Liver (tissue), 3 donors: Measurements from ENCODE around the gene CLDN14.

ENCODE experiments used
- CTCF ChIP-seq: fragments of 150-350 bp; IDR thresholded peaks from 2 replicates; pipeline ENCODE4 v1.5.1; 2017; ENCODE audit warnings: improper control_type of control experiment, low read depth, low read length; ENCODE audit not compliant: missing input control
- FOXA1 ChIP-seq: IDR thresholded peaks from 2 replicates; pipeline ENCODE4 v1.6.1; 2016; ENCODE audit warnings: antibody characterized with exemption
- GABPA ChIP-seq, 2 donors: IDR thresholded peaks in 1 of 2; conservative IDR thresholded peaks in 1 of 2; 2 replicates each; pipeline ENCODE4 v1.6.1; 2016; ENCODE audit warnings: antibody characterized with exemption in 2 of 2, mild to moderate bottlenecking in 1 of 2, moderate library complexity in 1 of 2
- HNF4A ChIP-seq, 2 donors: conservative IDR thresholded peaks; 2 replicates each; pipeline ENCODE4 v1.6.1; 2016; ENCODE audit warnings: antibody characterized with exemption in 2 of 2, mild to moderate bottlenecking in 2 of 2
- HNF4G ChIP-seq: IDR thresholded peaks from 2 replicates; pipeline ENCODE4 v1.6.1; 2016; ENCODE audit warnings: antibody characterized with exemption
- JUND ChIP-seq, 2 donors: IDR thresholded peaks; 2 replicates each; pipeline ENCODE4 v1.6.1; 2016; ENCODE audit warnings: antibody characterized with exemption in 2 of 2
- MAX ChIP-seq: IDR thresholded peaks from 2 replicates; pipeline ENCODE4 v1.6.1; 2016; ENCODE audit warnings: antibody characterized with exemption
- NR2F2 ChIP-seq: IDR thresholded peaks from 2 replicates; pipeline ENCODE4 v1.6.1; 2016; ENCODE audit warnings: antibody characterized with exemption
- RAD21 ChIP-seq, 2 donors: IDR thresholded peaks; 2 replicates each; pipeline ENCODE4 v1.6.1; 2016; ENCODE audit warnings: antibody characterized with exemption in 2 of 2, mild to moderate bottlenecking in 2 of 2
- SP1 ChIP-seq: IDR thresholded peaks from 2 replicates; pipeline ENCODE4 v1.6.1; 2018; ENCODE audit warnings: antibody characterized with exemption, mild to moderate bottlenecking
- YY1 ChIP-seq: IDR thresholded peaks from 2 replicates; pipeline ENCODE4 v1.6.1; 2016; ENCODE audit warnings: antibody characterized with exemption, mild to moderate bottlenecking
- TF ChIP-seq, protein P1 (sequence below): IDR thresholded peaks from 2 replicates; pipeline ENCODE4 v1.6.1; 2016; ENCODE audit warnings: antibody characterized with exemption, mild to moderate bottlenecking
- donor health status: healthy.
- donor health status: healthy.

DNA sequence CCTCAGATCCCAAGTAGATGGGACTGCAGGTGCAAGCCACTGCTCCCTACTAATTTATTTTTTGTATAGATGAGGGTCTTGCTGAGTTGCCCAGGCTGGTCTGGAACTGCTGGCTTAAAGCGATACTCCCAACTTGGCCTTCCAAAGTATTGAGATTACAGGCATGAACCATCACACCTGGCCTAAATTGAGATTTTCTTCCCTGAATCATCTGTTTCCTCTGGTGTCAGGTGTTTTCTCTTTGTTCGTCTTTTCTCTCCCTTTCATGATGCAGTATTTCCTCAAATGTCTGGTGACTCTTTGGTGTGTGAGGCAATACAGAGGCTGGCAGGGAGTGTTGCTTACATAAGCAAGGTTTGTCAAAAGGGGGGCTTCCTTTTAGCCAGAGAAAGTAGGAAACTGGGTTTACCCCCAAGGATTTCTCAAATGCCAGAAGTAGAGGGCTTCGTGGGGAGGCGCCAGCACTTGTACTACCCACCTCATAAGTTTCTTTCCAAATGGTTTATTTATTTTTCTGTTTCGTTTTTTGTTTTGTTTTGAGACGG lies 27.6 kb downstream of the CLDN14 start:
- no peak for TF ChIP-seq GABPA (IDR thresholded peaks at IDR 0.05 in 1 of 2, conservative IDR thresholded peaks at IDR 0.05 in 1 of 2)
- TF ChIP-seq HNF4G, result no peak
- TF ChIP-seq CTCF, result no peak
- TF ChIP-seq NR2F2, result no peak
- no peak for TF ChIP-seq MAX
- TF ChIP-seq JUND (IDR thresholded peaks at IDR 0.05), result no peak
- TF ChIP-seq RAD21 (IDR thresholded peaks at IDR 0.05), result no peak
- no peak for TF ChIP-seq YY1
- TF ChIP-seq HNF4A (conservative IDR thresholded peaks at IDR 0.05), result no peak
- TF ChIP-seq SP1, result no peak
- TF ChIP-seq, protein P1, sequence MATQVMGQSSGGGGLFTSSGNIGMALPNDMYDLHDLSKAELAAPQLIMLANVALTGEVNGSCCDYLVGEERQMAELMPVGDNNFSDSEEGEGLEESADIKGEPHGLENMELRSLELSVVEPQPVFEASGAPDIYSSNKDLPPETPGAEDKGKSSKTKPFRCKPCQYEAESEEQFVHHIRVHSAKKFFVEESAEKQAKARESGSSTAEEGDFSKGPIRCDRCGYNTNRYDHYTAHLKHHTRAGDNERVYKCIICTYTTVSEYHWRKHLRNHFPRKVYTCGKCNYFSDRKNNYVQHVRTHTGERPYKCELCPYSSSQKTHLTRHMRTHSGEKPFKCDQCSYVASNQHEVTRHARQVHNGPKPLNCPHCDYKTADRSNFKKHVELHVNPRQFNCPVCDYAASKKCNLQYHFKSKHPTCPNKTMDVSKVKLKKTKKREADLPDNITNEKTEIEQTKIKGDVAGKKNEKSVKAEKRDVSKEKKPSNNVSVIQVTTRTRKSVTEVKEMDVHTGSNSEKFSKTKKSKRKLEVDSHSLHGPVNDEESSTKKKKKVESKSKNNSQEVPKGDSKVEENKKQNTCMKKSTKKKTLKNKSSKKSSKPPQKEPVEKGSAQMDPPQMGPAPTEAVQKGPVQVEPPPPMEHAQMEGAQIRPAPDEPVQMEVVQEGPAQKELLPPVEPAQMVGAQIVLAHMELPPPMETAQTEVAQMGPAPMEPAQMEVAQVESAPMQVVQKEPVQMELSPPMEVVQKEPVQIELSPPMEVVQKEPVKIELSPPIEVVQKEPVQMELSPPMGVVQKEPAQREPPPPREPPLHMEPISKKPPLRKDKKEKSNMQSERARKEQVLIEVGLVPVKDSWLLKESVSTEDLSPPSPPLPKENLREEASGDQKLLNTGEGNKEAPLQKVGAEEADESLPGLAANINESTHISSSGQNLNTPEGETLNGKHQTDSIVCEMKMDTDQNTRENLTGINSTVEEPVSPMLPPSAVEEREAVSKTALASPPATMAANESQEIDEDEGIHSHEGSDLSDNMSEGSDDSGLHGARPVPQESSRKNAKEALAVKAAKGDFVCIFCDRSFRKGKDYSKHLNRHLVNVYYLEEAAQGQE, result no peak
- no peak for TF ChIP-seq FOXA1
